ENCODE results near the gene MROH7. TPM values are rescaled to one million over a fixed set of nuclear protein-coding genes. Genes with fewer than 3 reads are reported as not detected.

MROH7 gene
- total RNA-seq, 4 donors from 2014 or later, result 22.3 to 64.2 (median 35.5) TPM

GRCh38 chr1:54721719-54722118 lies 80.1 kb downstream of the MROH7 start:
- DNase-seq, result no peak
- Histone ChIP-seq H3K27ac (no peak overlapping the region), H3K4me1 (peaks cover 0 to 4% (median 0%) of the 10 kb centered on the region in 4 donors), H3K4me3 (no peak overlapping the region), H3K36me3 (peaks cover 0 to 74% (median 0%) of the 10 kb centered on the region in 3 donors), H3K9me3 (no peaks in the 10 kb centered on the region), H3K27me3 (no peaks in the 10 kb centered on the region)
- TF ChIP-seq POLR2A (IDR thresholded peaks at IDR 0.05) (no peak), CTCF (IDR thresholded peaks at IDR 0.05) (no peak)

- Histone ChIP-seq H3K9me3 (no peaks in the 10 kb centered on the region), H3K4me1 (no peaks in the 10 kb centered on the region), H3K27ac (no peak overlapping the region), H3K4me3 (no peak overlapping the region), H3K36me3 (peaks cover 0 to 74% (median 0%) of the 10 kb centered on the region in 3 donors), H3K27me3 (no peaks in the 10 kb centered on the region)
- no peak for DNase-seq
- TF ChIP-seq CTCF (IDR thresholded peaks at IDR 0.05) (no peak), POLR2A (IDR thresholded peaks at IDR 0.05) (no peak)
These were observed 82.4 kb downstream of the MROH7 start for GRCh38 chr1:54723985-54724384.

GRCh38 chr1:54724771-54725170 lies 83.2 kb downstream of the MROH7 start:
- H3K4me3 ChIP-seq, result no peak overlapping the region
- TF ChIP-seq POLR2A (IDR thresholded peaks at IDR 0.05) (no peak), CTCF (IDR thresholded peaks at IDR 0.05) (no peak)
- H3K27ac ChIP-seq, result no peak overlapping the region
- H3K9me3 ChIP-seq, result no peaks in the 10 kb centered on the region
- no peaks in the 10 kb centered on the region for H3K27me3 ChIP-seq
- H3K4me1 ChIP-seq, result no peaks in the 10 kb centered on the region
- DNase-seq, result no peak
- peaks cover 0 to 71% (median 0%) of the 10 kb centered on the region in 3 donors for H3K36me3 ChIP-seq

GRCh38 chr1:54728027-54728426 lies 86.4 kb downstream of the MROH7 start:
- H3K27ac ChIP-seq, result no peak overlapping the region
- no peak overlapping the region for H3K4me3 ChIP-seq

DNA sequence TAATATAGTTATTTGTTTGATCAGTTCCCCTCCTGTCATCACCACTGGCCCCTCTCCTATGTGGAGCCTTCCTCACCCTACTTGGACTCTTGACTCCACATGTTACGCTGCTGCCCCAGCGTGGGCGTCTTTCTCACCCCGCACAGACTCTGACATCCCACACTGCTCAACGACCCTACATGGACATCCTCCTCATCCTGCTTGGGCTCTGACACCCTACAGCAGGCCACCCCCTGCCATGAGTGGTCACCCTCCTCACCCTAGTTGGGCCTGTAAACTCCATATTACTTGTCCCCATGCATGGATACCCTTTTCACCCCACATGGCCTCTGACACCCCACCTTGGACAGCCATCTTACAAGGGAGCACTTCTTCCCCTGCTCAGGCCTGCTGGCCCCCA lies 95.1 kb downstream of the MROH7 start:
- H3K36me3 ChIP-seq, result peaks cover 0 to 88% (median 0%) of the 10 kb centered on the region in 3 donors
- TF ChIP-seq CTCF (IDR thresholded peaks at IDR 0.05) (no peak), POLR2A (IDR thresholded peaks at IDR 0.05) (no peak)

More at GRCh38 chr1:54728027-54728426, 86.4 kb downstream of the MROH7 start:
- no peaks in the 10 kb centered on the region for H3K4me1 ChIP-seq
- no peaks in the 10 kb centered on the region for H3K9me3 ChIP-seq
- no peak for DNase-seq
- H3K27me3 ChIP-seq, result no peaks in the 10 kb centered on the region
- TF ChIP-seq POLR2A (IDR thresholded peaks at IDR 0.05) (no peak), CTCF (IDR thresholded peaks at IDR 0.05) (no peak)
- H3K36me3 ChIP-seq, result peaks cover 0 to 74% (median 4%) of the 10 kb centered on the region in 3 donors

DNA sequence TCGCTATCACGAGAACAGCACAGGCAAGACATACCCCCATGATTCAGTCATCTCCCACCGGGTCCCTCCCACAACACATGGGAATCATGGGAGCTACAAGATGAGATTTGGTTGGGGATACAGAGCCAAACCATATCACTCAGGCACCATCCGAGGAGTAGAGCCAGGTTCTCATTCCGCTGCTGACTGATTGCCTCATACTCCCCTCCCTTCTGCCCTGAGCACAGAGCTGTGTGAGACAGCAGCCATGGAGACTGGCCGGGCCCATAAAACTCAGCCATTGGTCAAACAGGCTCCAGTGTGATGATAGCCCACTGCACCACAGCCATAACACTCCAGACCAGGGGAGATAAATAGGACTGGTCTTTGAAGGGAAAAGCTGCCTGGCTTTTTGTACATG lies 96.7 kb downstream of the MROH7 start:
- DNase-seq, result no peak
- H3K9me3 ChIP-seq, result no peaks in the 10 kb centered on the region
- no peaks in the 10 kb centered on the region for H3K4me1 ChIP-seq
- TF ChIP-seq POLR2A (IDR thresholded peaks at IDR 0.05), result no peak
- TF ChIP-seq CTCF (IDR thresholded peaks at IDR 0.05), result no peak
- peaks cover 0 to 88% (median 0%) of the 10 kb centered on the region in 3 donors for H3K36me3 ChIP-seq
- H3K4me3 ChIP-seq, result no peak overlapping the region
- H3K27me3 ChIP-seq, result no peaks in the 10 kb centered on the region
- no peak overlapping the region for H3K27ac ChIP-seq

More for the DNA sequence above, 95.1 kb downstream of the MROH7 start:
- DNase-seq, result no peak
- Histone ChIP-seq H3K4me1 (no peaks in the 10 kb centered on the region), H3K9me3 (no peaks in the 10 kb centered on the region), H3K4me3 (no peak overlapping the region), H3K27me3 (no peaks in the 10 kb centered on the region), H3K27ac (no peak overlapping the region)
